ENCODE data around the gene TAP1.
A peak's percentile ranks its signal among the peaks of the same experiment; 100 is the strongest.

The TAP1 gene

DNA sequence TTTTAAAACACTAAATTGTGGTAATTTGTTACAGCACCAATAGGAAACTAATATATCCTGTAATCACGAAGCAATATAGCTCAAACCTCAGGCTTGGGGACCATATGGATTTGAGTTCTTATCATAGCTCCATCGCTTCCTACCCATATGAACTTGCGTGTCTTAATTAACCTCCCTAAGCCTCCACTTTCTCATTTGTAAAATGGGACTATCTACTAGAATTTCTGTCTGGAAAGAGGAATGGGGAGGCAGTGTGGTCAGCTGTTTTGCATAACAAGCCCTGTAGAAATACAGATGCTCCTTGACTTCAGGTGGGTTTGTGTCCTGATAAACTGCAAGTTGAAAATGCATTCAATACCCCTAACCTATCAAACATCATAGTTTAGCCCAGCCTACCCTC lies 53.8 kb downstream of the TAP1 start:
- Histone ChIP-seq H3K9ac (ENCODE audit: low read length) (no peak overlapping the region), H3K36me3 (replicated peaks; ENCODE audit: low read depth, low read length) (peaks cover 15% of the 10 kb centered on the region), H3K4me3 (ENCODE audit: low read length) (no peak overlapping the region), H4K20me1 (ENCODE audit: insufficient read depth, low read length) (no peaks in the 10 kb centered on the region), H2AFZ (ENCODE audit: low read depth, low read length) (no peak overlapping the region), H3K4me1 (ENCODE audit: low read length) (peaks cover 34% of the 10 kb centered on the region), H3K9me3 (ENCODE audit: insufficient read depth, low read length) (peaks cover 18% of the 10 kb centered on the region), H3K27me3 (ENCODE audit: low read depth, low read length) (peaks cover 8% of the 10 kb centered on the region; the same call in 1 of the 2 replicates), H3K79me2 (ENCODE audit: low read length) (no peaks in the 10 kb centered on the region), H3K27ac (ENCODE audit: low read length) (no peak overlapping the region), H3K4me2 (ENCODE audit: low read length) (no peak overlapping the region)
- TF ChIP-seq, protein P1, sequence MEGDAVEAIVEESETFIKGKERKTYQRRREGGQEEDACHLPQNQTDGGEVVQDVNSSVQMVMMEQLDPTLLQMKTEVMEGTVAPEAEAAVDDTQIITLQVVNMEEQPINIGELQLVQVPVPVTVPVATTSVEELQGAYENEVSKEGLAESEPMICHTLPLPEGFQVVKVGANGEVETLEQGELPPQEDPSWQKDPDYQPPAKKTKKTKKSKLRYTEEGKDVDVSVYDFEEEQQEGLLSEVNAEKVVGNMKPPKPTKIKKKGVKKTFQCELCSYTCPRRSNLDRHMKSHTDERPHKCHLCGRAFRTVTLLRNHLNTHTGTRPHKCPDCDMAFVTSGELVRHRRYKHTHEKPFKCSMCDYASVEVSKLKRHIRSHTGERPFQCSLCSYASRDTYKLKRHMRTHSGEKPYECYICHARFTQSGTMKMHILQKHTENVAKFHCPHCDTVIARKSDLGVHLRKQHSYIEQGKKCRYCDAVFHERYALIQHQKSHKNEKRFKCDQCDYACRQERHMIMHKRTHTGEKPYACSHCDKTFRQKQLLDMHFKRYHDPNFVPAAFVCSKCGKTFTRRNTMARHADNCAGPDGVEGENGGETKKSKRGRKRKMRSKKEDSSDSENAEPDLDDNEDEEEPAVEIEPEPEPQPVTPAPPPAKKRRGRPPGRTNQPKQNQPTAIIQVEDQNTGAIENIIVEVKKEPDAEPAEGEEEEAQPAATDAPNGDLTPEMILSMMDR (IDR thresholded peaks at IDR 0.05; ENCODE audit: low read depth, low read length): no peak
- no peak for TF ChIP-seq EZH2phosphoT487 (IDR thresholded peaks at IDR 0.05; ENCODE audit: low read depth)

DNA sequence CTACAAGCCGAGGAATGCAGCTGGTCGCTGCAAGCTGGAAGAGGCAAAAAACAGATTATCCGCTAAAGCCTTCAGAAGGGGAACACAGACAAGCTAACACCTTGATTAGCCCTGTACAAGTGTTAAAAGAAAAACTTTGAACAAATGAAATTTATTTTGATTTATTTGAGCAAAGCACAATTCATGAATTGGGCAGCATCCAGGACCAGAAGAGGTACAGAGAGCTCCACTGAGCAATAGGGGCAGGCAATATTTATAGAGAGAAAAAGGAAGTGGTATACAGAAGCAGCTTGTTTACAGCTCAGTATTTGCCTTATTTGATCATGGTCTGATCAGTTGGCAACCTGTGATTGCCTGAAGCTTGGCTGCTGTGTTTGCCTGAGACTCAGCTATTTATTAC lies 54.3 kb downstream of the TAP1 start:
- peaks cover 8% of the 10 kb centered on the region; the same call in 1 of the 2 replicates for H3K27me3 ChIP-seq (ENCODE audit: low read depth, low read length)
- no peaks in the 10 kb centered on the region for H4K20me1 ChIP-seq (ENCODE audit: insufficient read depth, low read length)
- peaks cover 18% of the 10 kb centered on the region for H3K9me3 ChIP-seq (ENCODE audit: insufficient read depth, low read length)
- H3K36me3 ChIP-seq (replicated peaks; ENCODE audit: low read depth, low read length): peaks cover 15% of the 10 kb centered on the region
- no peak overlapping the region for H3K4me3 ChIP-seq (ENCODE audit: low read length)
- no peak for TF ChIP-seq EZH2phosphoT487 (IDR thresholded peaks at IDR 0.05; ENCODE audit: low read depth)
- TF ChIP-seq, protein P1 (IDR thresholded peaks at IDR 0.05; ENCODE audit: low read depth, low read length): no peak
- no peaks in the 10 kb centered on the region for H3K79me2 ChIP-seq (ENCODE audit: low read length)
- H3K9ac ChIP-seq (ENCODE audit: low read length): no peak overlapping the region
- no peak overlapping the region for H3K4me2 ChIP-seq (ENCODE audit: low read length)
- H2AFZ ChIP-seq (ENCODE audit: low read depth, low read length): no peak overlapping the region
- H3K4me1 ChIP-seq (ENCODE audit: low read length): peaks cover 39% of the 10 kb centered on the region
- H3K27ac ChIP-seq (ENCODE audit: low read length): no peak overlapping the region

DNA sequence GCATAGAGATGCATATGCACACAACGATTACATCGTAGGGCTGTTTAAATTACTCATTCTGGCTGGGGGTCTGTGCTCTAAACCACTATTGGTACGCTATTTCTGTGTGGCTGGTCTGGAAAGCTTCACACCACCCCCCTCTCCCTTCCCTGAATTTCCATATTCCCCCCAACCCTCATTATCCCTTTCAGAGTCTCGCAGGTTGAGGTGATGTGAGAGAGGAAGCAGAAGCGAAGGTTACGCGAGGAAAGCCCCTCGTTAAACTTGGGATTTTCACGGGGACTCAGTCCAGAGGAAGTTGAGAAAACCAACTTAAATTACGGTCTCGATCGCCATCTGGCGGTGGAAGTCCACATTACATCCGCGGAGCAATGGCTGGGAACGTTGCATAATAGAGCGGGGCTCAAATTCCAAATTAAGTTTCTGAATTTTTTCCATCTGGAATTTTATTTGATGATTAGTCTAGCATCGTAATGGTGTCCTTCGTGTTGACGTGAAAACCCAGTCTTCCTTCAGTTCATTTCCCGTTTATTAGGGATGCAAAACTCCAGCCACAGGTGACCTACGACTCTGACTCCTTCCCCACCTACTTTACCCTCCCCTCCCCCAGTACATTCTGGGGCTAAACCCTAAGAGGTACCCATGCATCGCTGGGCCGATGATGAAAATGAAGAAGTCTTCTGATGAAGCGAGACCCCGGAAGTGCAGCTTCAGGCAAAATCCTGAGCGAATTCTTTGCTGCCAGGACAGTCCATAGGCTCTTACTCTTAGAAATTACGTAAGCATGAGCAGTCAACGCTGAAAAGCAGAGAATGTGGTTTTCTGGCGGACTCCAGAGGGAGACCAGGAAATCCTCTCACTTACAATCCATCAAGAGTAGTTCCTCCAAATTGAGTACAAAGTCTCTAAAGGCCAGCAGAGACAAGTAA lies 56.4 kb downstream of the TAP1 start:
- peaks cover 15% of the 10 kb centered on the region for H3K36me3 ChIP-seq (replicated peaks; ENCODE audit: low read depth, low read length)
- peaks cover 8% of the 10 kb centered on the region; the same call in 1 of the 2 replicates for H3K27me3 ChIP-seq (ENCODE audit: low read depth, low read length)
- H3K9me3 ChIP-seq (ENCODE audit: insufficient read depth, low read length): peaks cover 18% of the 10 kb centered on the region
- TF ChIP-seq EZH2phosphoT487 (IDR thresholded peaks at IDR 0.05; ENCODE audit: low read depth): no peak
- TF ChIP-seq, protein P1 (IDR thresholded peaks at IDR 0.05; ENCODE audit: low read depth, low read length): peak; percentile 80
- no peaks in the 10 kb centered on the region for H3K79me2 ChIP-seq (ENCODE audit: low read length)
- peaks cover 53% of the 10 kb centered on the region for H3K4me1 ChIP-seq (ENCODE audit: low read length)
- H2AFZ ChIP-seq (ENCODE audit: low read depth, low read length): peak overlapping the region; percentile 24
- H3K4me3 ChIP-seq (ENCODE audit: low read length): peak overlapping the region; percentile 59
- peak overlapping the region; percentile 70 for H3K4me2 ChIP-seq (ENCODE audit: low read length)
- H3K27ac ChIP-seq (ENCODE audit: low read length): peak overlapping the region; percentile 75
- peak overlapping the region; percentile 55 for H3K9ac ChIP-seq (ENCODE audit: low read length)
- no peaks in the 10 kb centered on the region for H4K20me1 ChIP-seq (ENCODE audit: insufficient read depth, low read length)
